ENCODE data around the gene LRCOL1. TPM values are rescaled to one million over a fixed set of nuclear protein-coding genes. Genes with fewer than 3 reads are reported as not detected.

Gene LRCOL1
- total and polyA plus RNA-seq, 2 of the 13 experiments (the other 11 are each of a cell fraction or from before 2014, with no cell fraction given): not detected

GRCh38 chr12:132556216-132556615 is 54.2 kb downstream of the LRCOL1 start (continued):
- TF ChIP-seq, protein P1, sequence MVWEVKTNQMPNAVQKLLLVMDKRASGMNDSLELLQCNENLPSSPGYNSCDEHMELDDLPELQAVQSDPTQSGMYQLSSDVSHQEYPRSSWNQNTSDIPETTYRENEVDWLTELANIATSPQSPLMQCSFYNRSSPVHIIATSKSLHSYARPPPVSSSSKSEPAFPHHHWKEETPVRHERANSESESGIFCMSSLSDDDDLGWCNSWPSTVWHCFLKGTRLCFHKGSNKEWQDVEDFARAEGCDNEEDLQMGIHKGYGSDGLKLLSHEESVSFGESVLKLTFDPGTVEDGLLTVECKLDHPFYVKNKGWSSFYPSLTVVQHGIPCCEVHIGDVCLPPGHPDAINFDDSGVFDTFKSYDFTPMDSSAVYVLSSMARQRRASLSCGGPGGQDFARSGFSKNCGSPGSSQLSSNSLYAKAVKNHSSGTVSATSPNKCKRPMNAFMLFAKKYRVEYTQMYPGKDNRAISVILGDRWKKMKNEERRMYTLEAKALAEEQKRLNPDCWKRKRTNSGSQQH (CRISPR knock-in tag; IDR thresholded peaks at IDR 0.05; ENCODE audit: low read depth): no peak

DNA sequence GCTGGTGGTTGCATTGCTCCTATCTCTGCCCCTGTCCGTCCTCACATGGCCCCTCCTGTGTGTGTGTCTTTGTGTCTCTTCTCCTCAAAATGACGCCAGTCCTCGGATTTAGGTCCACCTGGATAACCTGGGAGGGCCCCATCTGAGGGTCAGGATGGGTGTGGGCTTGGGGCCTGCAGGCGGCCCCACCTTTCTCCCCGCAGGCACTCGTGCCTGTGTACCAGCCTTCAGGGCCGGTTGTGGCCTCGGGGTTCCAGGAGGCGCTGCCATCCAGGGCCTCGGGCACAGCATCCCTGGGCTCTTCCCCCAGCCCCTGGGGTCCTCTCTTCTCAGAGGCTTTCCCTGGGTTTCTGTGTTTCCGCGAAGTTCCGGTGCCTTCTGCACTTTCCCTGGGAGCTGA is 54.7 kb downstream of the LRCOL1 start:
- no peak overlapping the region for H3K4me3 ChIP-seq (replicated peaks in 1 of 3; ENCODE audit: insufficient read depth in 1 of 3, low read depth in 2 of 3, low read length in 3 of 3)
- POLR2A ChIA-PET: no interaction called here
- no TSS peak for BruUV-seq (replicated peaks)
- no peaks in the 10 kb centered on the region for H4K20me1 ChIP-seq (ENCODE audit: insufficient read depth, low read length)
- no peak overlapping the region for H3K9ac ChIP-seq (ENCODE audit: insufficient read depth, low read depth, low read length)
- intact Hi-C loops (cut with micrococcal nuclease; ENCODE audit: unreplicated experiment): no loop called here
- CTCF ChIA-PET (ENCODE audit: low intra/inter-chr PET ratio, low total read pairs): interaction anchor here (1.0 kb wide), 1 partner anchor 140 kb away, joined by 3 read pairs; no protein-coding TSS in a partner anchor
- ATAC-seq (no peak), FAIRE-seq (no peak), DNase-seq (ENCODE audit: low spot score) (no peak)
- no peaks in the 10 kb centered on the region for H3K36me3 ChIP-seq (replicated peaks in 1 of 2; ENCODE audit: control insufficient read depth in 1 of 2, insufficient read depth in 2 of 2, low read length in 2 of 2)
- H3K27ac ChIP-seq (ENCODE audit: extremely low read length, insufficient read depth, low read length): no peak overlapping the region
- 84% methylated on average over 6 of the region's 13 CpGs for WGBS (ENCODE audit: low lambda C conversion rate)
- in situ Hi-C loops (cut with HindIII; ENCODE audit: extremely low pct_ligation_motif_present, low pct_unique_long_range_greater_than_20kb): loop anchor here (5.0 kb wide), 1 partner anchor 138 kb away; no protein-coding TSS in a partner anchor
- no peaks in the 10 kb centered on the region for H3K79me2 ChIP-seq (ENCODE audit: insufficient read depth, low read length)
- TF ChIP-seq ZNF253 (CRISPR knock-in tag; IDR thresholded peaks at IDR 0.05; ENCODE audit: borderline replicate concordance) (no peak), HNRNPUL1 (IDR thresholded peaks at IDR 0.05; ENCODE audit: low read depth, low read length) (no peak), ZNF543 (CRISPR knock-in tag; IDR thresholded peaks at IDR 0.05) (no peak), ZNF782 (CRISPR knock-in tag; IDR thresholded peaks at IDR 0.05; ENCODE audit: borderline replicate concordance) (no peak), FOXC1 (CRISPR knock-in tag; IDR thresholded peaks at IDR 0.05; ENCODE audit: borderline replicate concordance) (no peak), RFX3 (CRISPR knock-in tag; IDR thresholded peaks at IDR 0.05) (no peak), ZNF678 (CRISPR knock-in tag; IDR thresholded peaks at IDR 0.05) (no peak), ZNF431 (CRISPR knock-in tag; IDR thresholded peaks at IDR 0.05; ENCODE audit: borderline replicate concordance, low read depth) (no peak), ZNF34 (CRISPR knock-in tag; IDR thresholded peaks at IDR 0.05; ENCODE audit: borderline replicate concordance) (no peak), NFYC (CRISPR knock-in tag; IDR thresholded peaks at IDR 0.05) (no peak), PHF20 (CRISPR knock-in tag; IDR thresholded peaks at IDR 0.05) (no peak)
- TF ChIP-seq, protein P2, sequence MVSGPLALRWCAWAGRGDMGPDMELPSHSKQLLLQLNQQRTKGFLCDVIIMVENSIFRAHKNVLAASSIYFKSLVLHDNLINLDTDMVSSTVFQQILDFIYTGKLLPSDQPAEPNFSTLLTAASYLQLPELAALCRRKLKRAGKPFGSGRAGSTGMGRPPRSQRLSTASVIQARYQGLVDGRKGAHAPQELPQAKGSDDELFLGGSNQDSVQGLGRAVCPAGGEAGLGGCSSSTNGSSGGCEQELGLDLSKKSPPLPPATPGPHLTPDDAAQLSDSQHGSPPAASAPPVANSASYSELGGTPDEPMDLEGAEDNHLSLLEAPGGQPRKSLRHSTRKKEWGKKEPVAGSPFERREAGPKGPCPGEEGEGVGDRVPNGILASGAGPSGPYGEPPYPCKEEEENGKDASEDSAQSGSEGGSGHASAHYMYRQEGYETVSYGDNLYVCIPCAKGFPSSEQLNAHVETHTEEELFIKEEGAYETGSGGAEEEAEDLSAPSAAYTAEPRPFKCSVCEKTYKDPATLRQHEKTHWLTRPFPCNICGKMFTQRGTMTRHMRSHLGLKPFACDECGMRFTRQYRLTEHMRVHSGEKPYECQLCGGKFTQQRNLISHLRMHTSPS (CRISPR knock-in tag; IDR thresholded peaks at IDR 0.05; ENCODE audit: low read depth): no peak
- TF ChIP-seq, protein P3, sequence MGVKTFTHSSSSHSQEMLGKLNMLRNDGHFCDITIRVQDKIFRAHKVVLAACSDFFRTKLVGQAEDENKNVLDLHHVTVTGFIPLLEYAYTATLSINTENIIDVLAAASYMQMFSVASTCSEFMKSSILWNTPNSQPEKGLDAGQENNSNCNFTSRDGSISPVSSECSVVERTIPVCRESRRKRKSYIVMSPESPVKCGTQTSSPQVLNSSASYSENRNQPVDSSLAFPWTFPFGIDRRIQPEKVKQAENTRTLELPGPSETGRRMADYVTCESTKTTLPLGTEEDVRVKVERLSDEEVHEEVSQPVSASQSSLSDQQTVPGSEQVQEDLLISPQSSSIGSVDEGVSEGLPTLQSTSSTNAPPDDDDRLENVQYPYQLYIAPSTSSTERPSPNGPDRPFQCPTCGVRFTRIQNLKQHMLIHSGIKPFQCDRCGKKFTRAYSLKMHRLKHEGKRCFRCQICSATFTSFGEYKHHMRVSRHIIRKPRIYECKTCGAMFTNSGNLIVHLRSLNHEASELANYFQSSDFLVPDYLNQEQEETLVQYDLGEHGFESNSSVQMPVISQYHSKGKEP (CRISPR knock-in tag; IDR thresholded peaks at IDR 0.05): no peak
- no peaks in the 10 kb centered on the region for H3K9me3 ChIP-seq (ENCODE audit: low read length)
- H3K4me1 ChIP-seq (ENCODE audit: insufficient read depth, low read length): peaks cover 21% of the 10 kb centered on the region
- H3K27me3 ChIP-seq (ENCODE audit: control insufficient read depth in 1 of 2, insufficient read depth in 2 of 2, low read length in 2 of 2): no peaks in the 10 kb centered on the region
- no peak overlapping the region for H3K4me2 ChIP-seq (ENCODE audit: low read depth, low read length)
- H2AFZ ChIP-seq (ENCODE audit: low read length): no peak overlapping the region

All from HepG2 (cell line).